Psoas muscle (tissue), 8 donors: Measurements from ENCODE around the gene CSPG4. TPM values are rescaled to one million over a fixed set of nuclear protein-coding genes. Genes with fewer than 3 reads are reported as not detected.

Experiments used
- ATAC-seq, 4 donors: fragments of 200-7000 bp; cut with Tn5 transposase; one replicate each; pipeline ENCODE4 v1.9.1; 2020; ENCODE audit warnings: moderate library complexity in 3 of 4, mild to moderate bottlenecking in 2 of 4
- DNase-seq, 2 donors: peaks; one replicate each; pipeline ENCODE4 v3.0.0-alpha.2; 2020
- H3K27ac ChIP-seq: fragments of 200-600 bp; one replicate; pipeline ENCODE4 v1.8.0; 2022
- H3K27me3 ChIP-seq, 3 donors: fragments of 200-600 bp in 1 of 3; one replicate each; pipeline versions ENCODE4 v1.6.1 to v1.8.0; 2013 to 2022; ENCODE audit warnings: low read length in 2 of 3, mild to moderate bottlenecking in 2 of 3, moderate library complexity in 1 of 3; ENCODE audit not compliant: insufficient read depth in 3 of 3
- H3K36me3 ChIP-seq, 2 donors: fragments of 200-600 bp in 1 of 2; one replicate each; pipeline versions ENCODE4 v1.6.1 to v1.8.0; 2013 to 2022; ENCODE audit warnings: low read depth in 1 of 2, mild to moderate bottlenecking in 1 of 2, moderate library complexity in 1 of 2; ENCODE audit not compliant: insufficient read depth in 1 of 2
- H3K4me1 ChIP-seq: fragments of 200-600 bp; one replicate; pipeline ENCODE4 v1.8.0; 2022
- H3K4me3 ChIP-seq: fragments of 200-600 bp; one replicate; pipeline ENCODE4 v1.8.0; 2022; ENCODE audit warnings: mild to moderate bottlenecking
- H3K9me3 ChIP-seq: fragments of 200-600 bp; one replicate; pipeline ENCODE4 v1.8.0; 2022
- CTCF ChIP-seq: fragments of 200-600 bp; IDR thresholded peaks from one replicate; pipeline ENCODE4 v1.8.0; 2022; ENCODE audit warnings: antibody characterized with exemption
- WGBS, 3 donors: extraction: QIAGEN DNeasy Blood & Tissue Kit; methylation state at CpG; one replicate each; pipeline versions ENCODE4 v1.1.6 to v1.1.7; 2013; 5-methylcytosine and 5-hydroxymethylcytosine counted together
- intact Hi-C, 2 donors: fragments of 100-400 bp; cut with DNase I; formaldehyde crosslinking; loops; one replicate each; pipeline versions ENCODE4 v1.11.0 to v1.14.2; 2022
- polyA plus RNA-seq, 3 donors: library from polyadenylated mRNA; stranded (reverse); fragments of 200-250 nt; gene quantifications; one replicate each; pipeline ENCODE4 v1.2.3, GENCODE V29; 2013
- total RNA-seq, 4 donors: library from RNA; stranded (reverse); fragmentation: NEBNext Ultra II Directional in 2 of 4; extraction: Animal tissue kit (Norgen Biotek cat#: 25700) in 2 of 4; gene quantifications; one replicate each; pipeline versions ENCODE4 v1.2.1 to v1.2.4, GENCODE V29; 2021 to 2023
- donor health status: healthy with polysubstance abuse.
- donor health status: DM: no; HTN: no; CAD: no; lungs with moderate emphysema.
- donor health status: Bipolar disorder and iron deficiency.
- donor health status: healthy.
- donor health status: DM: yes; HTN: yes; CAD: no.
- donor health status: DM: no; HTN: no; CAD: no.
- donor health status: DM: no; HTN: no; CAD: no.
- donor health status: DM: yes; HTN: yes; CAD: no.

Gene CSPG4
- total and polyA plus RNA-seq, 7 donors: 8.1 to 49.5 (median 15.9) TPM

DNA sequence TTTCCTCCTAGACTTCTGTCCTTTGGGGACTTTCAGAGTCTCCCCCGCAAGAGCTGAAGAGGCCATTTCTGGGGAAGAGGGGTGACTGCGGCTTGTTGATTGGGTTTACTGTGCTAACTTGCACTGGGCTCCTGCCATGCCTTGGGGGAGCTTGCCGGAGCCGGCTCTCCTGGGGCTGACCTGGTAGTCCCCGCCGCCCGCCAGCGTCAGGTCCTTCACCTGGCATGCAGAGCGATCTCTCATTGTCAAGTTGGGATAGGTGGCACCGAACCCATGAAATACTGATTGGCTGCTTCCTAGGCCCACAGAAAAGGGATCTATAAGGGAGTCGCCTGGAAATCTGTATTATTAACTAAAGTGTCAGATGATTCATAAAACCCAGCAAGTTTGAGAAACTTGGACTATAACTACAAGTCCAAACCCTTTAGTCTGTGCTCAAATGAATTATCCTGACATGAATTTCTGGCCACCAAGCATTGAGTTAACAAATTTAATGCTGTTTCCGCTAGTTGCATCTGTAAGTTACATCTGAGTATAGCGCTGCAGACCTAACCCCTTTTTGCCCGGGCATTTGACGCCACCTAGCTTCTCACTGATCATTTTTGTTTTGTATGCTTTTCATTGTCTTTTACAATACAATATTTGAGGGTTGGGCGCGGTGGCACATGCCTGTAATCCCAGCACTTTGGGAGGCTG, 72.0 kb downstream of the CSPG4 start:
- ATAC-seq (peak; percentile 17 to 38 (median 26)), DNase-seq (no peak)
- H3K4me3 ChIP-seq: peak overlapping the region; percentile 94
- no peaks in the 10 kb centered on the region for H3K27me3 ChIP-seq
- no peaks in the 10 kb centered on the region for H3K36me3 ChIP-seq
- H3K27ac ChIP-seq: peak overlapping the region; percentile 96
- H3K9me3 ChIP-seq: no peaks in the 10 kb centered on the region
- H3K4me1 ChIP-seq: peaks cover 19% of the 10 kb centered on the region
- 10 to 12% (median 12%) methylated on average over 17 of the region's 17 CpGs for WGBS, 3 donors
- intact Hi-C loops: no loop called here
- no peak for TF ChIP-seq CTCF

- ATAC-seq (peak; percentile 94 to 98 (median 96)), DNase-seq (peak; percentile 94 to 97)
- TF ChIP-seq CTCF: no peak
- WGBS, 3 donors: 0 to 1% (median 0%) methylated on average over 68 to 83 of the region's 83 CpGs
- Histone ChIP-seq H3K9me3 (no peaks in the 10 kb centered on the region), H3K27me3 (no peaks in the 10 kb centered on the region), H3K27ac (peak within 1 kb of the TSS; percentile 96), H3K4me3 (peak within 1 kb of the TSS; percentile 94), H3K4me1 (peaks cover 23% of the 10 kb centered on the region), H3K36me3 (no peaks in the 10 kb centered on the region)
- intact Hi-C loops: loop anchor here in 1 of 2 donors (2.0 to 5.0 kb wide), 3 partner anchors 45 to 273 kb away; partner anchors contain the start of gene MAN2C1
Observed at GRCh38 chr15:75639709-75640482, 72.8 kb downstream of the CSPG4 start, which contains the start of gene IMP3. Gene IMP3 (minus strand): TSS chr15:75640224. CDS start chr15:75640168, 56 bp downstream.

DNA sequence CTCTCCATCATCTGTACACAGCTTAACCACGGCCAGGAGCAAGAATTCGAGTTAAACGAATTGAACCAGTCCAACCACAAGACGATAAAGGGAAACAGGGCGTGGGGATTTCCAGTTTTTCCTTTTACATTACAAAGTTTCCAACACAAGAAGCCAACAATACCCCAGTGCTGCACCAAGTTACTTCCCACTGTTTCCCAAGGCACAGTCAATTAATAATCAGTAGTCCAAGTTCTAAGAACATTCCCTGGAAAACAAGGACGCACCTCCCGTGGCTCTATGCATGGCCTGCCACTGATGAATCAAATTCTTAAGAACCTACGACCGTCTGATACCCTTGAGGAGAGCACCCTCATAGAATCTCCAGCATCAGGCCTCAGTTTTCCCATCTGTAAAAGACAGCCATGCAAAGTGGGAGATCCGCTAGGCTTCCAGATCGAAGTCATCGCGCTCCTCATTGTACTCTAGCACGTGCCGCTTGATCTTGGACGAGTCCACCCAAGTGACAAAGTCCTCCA, 73.4 kb downstream of the CSPG4 start:
- ATAC-seq: no peak
- H3K9me3 ChIP-seq: no peaks in the 10 kb centered on the region
- intact Hi-C loops: loop anchor here in 1 of 2 donors (2.0 to 5.0 kb wide), 3 partner anchors 46 to 272 kb away; partner anchors contain the start of gene MAN2C1
- no peak for DNase-seq
- no peak for TF ChIP-seq CTCF
- H3K4me1 ChIP-seq: peaks cover 23% of the 10 kb centered on the region
- H3K27me3 ChIP-seq: no peaks in the 10 kb centered on the region
- WGBS, 3 donors: 1 to 2% (median 2%) methylated on average over 16 of the region's 16 CpGs
- H3K36me3 ChIP-seq: no peaks in the 10 kb centered on the region
- peak overlapping the region; percentile 94 for H3K4me3 ChIP-seq
- H3K27ac ChIP-seq: peak overlapping the region; percentile 96

DNA sequence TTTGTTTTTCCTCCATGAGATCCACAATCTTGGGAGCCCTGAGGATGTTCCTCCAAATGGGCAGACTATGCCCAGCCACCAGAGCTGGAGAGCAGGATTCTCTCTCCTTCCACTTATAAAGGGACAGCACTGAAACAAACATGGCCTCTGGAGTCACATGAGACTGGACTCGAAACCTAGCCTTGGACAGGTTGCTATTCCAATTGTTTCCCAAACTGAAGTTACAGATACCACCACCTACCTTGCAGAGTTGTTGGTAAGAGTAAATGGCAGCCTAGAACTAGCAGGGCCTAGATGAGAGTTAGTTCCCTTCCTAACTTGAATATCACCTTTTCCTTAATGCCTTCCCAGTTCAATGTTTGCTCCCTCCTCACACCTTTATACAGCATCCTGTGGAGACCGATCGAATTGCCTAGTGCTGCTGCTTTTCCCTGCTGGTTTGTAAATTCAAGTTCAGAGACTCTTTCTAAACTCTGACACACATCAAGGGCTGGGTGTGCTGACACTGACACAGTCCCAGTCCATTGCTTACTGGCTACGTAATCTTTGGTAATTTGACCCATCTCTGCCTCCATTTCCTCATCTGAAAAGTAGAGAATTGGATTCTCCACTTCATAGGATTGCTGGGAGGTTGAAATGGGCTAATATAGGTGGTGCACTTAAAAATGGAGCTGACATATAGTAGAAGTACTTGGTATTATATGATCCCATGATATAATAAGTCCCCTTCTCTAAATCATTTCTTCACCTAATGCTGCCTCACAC, 75.2 kb downstream of the CSPG4 start:
- peak overlapping the region; percentile 96 for H3K27ac ChIP-seq
- WGBS, 3 donors: 58 to 61% (median 60%) methylated on average over 4 of the region's 4 CpGs
- no peaks in the 10 kb centered on the region for H3K9me3 ChIP-seq
- DNase-seq: no peak
- no peaks in the 10 kb centered on the region for H3K27me3 ChIP-seq
- TF ChIP-seq CTCF: no peak
- ATAC-seq: no peak
- peak overlapping the region; percentile 94 for H3K4me3 ChIP-seq
- intact Hi-C loops: loop anchor here in 1 of 2 donors (2.0 to 5.0 kb wide), 3 partner anchors 47 to 270 kb away; partner anchors contain the start of gene MAN2C1
- H3K4me1 ChIP-seq: peaks cover 23% of the 10 kb centered on the region
- no peaks in the 10 kb centered on the region for H3K36me3 ChIP-seq
